OCI-LY3 (cell line): ENCODE results near the gene ASPSCR1.

Source experiments
- CTCF ChIP-seq: fragments of 200-600, 300-600 bp; sonication (generic); IDR thresholded peaks from 2 replicates; pipeline ENCODE4 v1.5.1; 2014; ENCODE audit warnings: antibody characterized with exemption, low read length, low read depth
- EZH2phosphoT487 ChIP-seq: fragments of 200-600 bp; shearing (Covaris generic); IDR thresholded peaks from 2 replicates; pipeline ENCODE4 v1.6.1; 2018; ENCODE audit warnings: antibody characterized with exemption, mixed run types, low read depth

- no peak for TF ChIP-seq CTCF
- no peak for TF ChIP-seq EZH2phosphoT487
These were observed 46.3 kb upstream of the ASPSCR1 start for GRCh38 chr17:81931189-81931556.
